Thoracic aorta endothelial cell (primary cell): Measurements from ENCODE around the gene ZNF844. TPM values are rescaled to one million over a fixed set of nuclear protein-coding genes. Genes with fewer than 3 reads are reported as not detected.

Experiments used
- small RNA-seq: library from RNA; depleted of rRNA; stranded (forward); fragments of <200 nt; gene quantifications from one replicate; pipeline ENCODE3, GENCODE V24; 2012
- total RNA-seq: library from RNA; depleted of rRNA; stranded (reverse); fragments of >200 nt; gene quantifications from 2 replicates; pipeline ENCODE4 v1.2.3, GENCODE V29; 2012

The ZNF844 gene
- total RNA-seq, result 2.7 and 3.3 TPM in 2 replicates

GRCh38 chr19:12064590-12065538 lies at the start of gene ZNF844:
ZNF844 (plus strand) TSS chr19:12064731; CDS start chr19:12064874, 143 bp downstream.

GRCh38 chr19:12035220-12036172 lies 29.0 kb upstream of the ZNF844 start, which contains the start of gene ZNF433:
ZNF433 (minus strand) TSS chr19:12035679; CDS start chr19:12035539, 140 bp downstream.

GRCh38 chr19:12052497-12053169 lies 11.9 kb upstream of the ZNF844 start, which contains the start of gene ZNF878:
ZNF878 (minus strand) TSS chr19:12052961; CDS start chr19:12052801, 160 bp downstream.

Small RNA genes within 50 kb of the gene (small RNA-seq; reads per million reads assigned to genes)
- gene RF00019 (not detected), gene RNA5SP465 (not detected), gene RNA5SP466 (not detected), gene RNA5SP467 (not detected)

Other genes with a start within 250 kb of the ZNF844 start
- gene ZNF439, start 216.0 kb upstream of the ZNF844 start, total RNA-seq, result 0.29 and 0.66 TPM in 2 replicates
- 1.4 and 6.8 TPM in 2 replicates for gene ZNF69, start 176.9 kb upstream of the ZNF844 start, total RNA-seq
- gene ZNF700, start 139.6 kb upstream of the ZNF844 start, total RNA-seq, result 9.4 and 9.7 TPM in 2 replicates
- 0.57 and 1.3 TPM in 2 replicates for gene ZNF763, start 99.7 kb upstream of the ZNF844 start, total RNA-seq
- gene ZNF433, start 29.1 kb upstream of the ZNF844 start, total RNA-seq, result 1.9 and 4.5 TPM in 2 replicates
- gene ZNF878, start 11.8 kb upstream of the ZNF844 start, total RNA-seq, result 0.29 and 0.80 TPM in 2 replicates
- 2.2 and 2.5 TPM in 2 replicates for gene ZNF20, start 75.6 kb downstream of the ZNF844 start, total RNA-seq
- gene ZNF625, start 92.0 kb downstream of the ZNF844 start, total RNA-seq, result 10.1 and 13.3 TPM in 2 replicates
- gene ZNF136, start 98.4 kb downstream of the ZNF844 start, total RNA-seq, result 4.7 and 6.3 TPM in 2 replicates
- 6.4 and 6.5 TPM in 2 replicates for gene ZNF44, start 230.2 kb downstream of the ZNF844 start, total RNA-seq